ENCODE data around the gene CERT1.
"Not testable (repeated sequence)": the region's sequence is repeated elsewhere in the genome, so short reads cannot be mapped to it uniquely, and the experiment has no call there.

The CERT1 gene

GRCh38 chr5:75348241-75348640 is 163.2 kb downstream of the CERT1 start:
- DNase-seq (ENCODE audit: low spot score) = no peak

GRCh38 chr5:75342836-75343235 is 168.6 kb downstream of the CERT1 start:
- no peak for DNase-seq (ENCODE audit: low spot score)

- DNase-seq (ENCODE audit: low spot score) = no peak
Observed at GRCh38 chr5:75341934-75342333, 169.5 kb downstream of the CERT1 start.

DNA sequence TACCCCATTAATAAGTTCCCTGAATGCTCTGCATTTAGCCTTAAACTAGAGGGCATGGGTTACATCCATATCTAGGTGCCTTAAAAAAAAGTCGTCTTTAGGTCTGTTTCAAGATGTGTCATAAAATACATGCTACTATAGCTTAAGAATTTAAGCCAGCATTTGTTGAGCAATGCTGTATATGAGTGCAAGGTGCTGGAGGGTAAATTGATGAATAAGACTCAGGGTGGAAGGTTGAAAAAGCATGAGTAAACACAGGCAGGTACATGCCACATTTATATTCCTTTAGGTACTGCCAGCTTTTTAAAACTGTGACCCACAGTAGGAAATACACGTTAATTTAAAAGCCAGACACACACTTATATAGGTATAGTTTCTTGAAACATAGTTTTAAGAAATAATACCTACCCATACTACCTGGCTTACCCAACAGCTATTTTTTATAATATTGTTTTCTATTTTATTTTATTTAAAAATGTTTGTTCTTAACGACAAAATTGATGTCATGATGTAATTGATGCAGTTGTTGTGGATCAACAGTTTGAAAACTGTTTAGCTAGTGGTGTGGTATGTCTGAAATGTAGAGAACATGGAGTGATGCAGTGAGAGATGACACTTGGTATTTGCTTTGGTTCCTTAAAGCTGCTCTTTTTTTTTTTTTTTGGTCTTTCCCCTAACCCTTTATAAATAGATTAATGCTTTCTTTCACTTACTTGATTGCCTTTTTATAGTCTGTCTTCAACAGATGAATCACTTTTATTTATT is 170.5 kb downstream of the CERT1 start:
- DNase-seq (ENCODE audit: low spot score) = no peak

GRCh38 chr5:75338408-75338807 is 173.0 kb downstream of the CERT1 start:
- no peak for DNase-seq (ENCODE audit: low spot score)

DNA sequence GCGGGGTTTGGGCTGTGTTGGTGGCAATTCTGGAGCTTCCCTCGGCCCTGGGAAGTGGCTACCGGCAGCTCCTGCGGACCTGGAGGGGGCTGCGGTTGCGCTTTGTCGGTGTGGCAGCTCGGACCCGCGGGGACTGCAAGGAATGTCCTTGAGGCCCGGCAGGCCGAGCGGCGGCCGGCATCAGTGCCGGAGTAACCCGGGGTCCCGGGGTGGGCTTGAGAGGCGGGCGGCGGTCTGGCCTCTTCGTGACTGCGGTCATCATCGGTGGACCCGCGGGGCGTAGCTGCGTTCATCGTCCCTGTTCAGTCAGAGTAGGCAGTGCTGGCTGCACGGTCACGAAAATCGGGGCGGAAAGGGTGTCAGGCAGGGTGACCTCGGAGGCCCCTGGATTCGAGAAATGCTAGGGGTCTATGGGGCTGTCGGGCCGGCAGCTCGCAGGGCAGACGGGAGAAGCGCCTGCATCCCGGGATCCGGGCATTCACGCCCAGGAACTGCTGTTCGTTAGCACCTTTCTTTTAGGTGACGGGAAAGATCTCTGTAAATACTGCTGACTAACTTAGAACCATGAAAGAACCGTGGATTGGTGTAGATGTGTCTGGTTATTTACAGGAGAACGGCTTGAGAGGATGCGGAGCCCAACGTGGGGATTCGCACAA is 173.9 kb downstream of the CERT1 start:
- peak; percentile 52 for DNase-seq (ENCODE audit: low spot score)

- DNase-seq (ENCODE audit: low spot score) = peak; percentile 100
Observed at GRCh38 chr5:75336615-75337336, 174.7 kb downstream of the CERT1 start, which contains the start of gene HMGCR. HMGCR (plus strand) TSS chr5:75337220; CDS start chr5:75342606, 5,386 bp downstream.

- peak; percentile 64 for DNase-seq (ENCODE audit: low spot score)
Observed at GRCh38 chr5:75335952-75336614, 175.3 kb downstream of the CERT1 start.

DNA sequence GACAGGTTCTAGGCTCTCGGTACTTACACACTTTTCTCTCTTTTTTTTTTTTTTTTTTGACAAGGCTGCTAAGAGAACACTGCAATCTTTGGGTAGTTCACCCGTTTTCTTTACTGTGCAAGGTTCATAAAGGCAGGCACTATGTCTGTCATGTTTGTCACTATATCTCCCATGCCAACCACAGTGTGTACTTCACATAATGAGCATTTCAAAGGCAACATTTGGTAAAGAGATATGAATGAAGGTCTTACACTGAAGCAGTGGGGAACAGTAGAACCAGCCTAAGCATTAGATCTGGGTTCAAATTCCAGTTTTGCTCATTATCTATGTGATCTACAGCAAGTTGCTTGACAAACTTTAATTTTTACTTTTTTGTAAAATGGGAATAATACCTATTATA is 175.9 kb downstream of the CERT1 start:
- DNase-seq (ENCODE audit: low spot score) = no peak

DNA sequence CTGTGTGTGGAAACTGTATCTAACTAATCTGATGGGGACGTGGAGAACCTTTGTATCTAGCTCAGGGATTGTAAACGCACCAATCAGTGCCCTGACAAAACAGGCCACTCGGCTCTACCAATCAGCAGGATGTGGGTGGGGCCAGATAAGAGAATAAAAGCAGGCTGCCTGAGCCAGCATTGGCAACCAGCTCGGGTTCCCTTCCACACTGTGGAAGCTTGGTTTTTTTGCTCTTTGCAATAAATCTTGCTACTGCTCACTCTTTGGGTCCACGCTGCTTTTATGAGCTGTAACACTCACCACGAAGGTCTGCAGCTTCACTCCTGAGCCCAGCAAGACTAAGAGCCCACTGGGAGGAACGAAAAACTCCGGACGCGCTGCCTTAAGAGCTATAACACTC is 177.0 kb downstream of the CERT1 start:
- not testable (repeated sequence) for DNase-seq (ENCODE audit: low spot score)

DNA sequence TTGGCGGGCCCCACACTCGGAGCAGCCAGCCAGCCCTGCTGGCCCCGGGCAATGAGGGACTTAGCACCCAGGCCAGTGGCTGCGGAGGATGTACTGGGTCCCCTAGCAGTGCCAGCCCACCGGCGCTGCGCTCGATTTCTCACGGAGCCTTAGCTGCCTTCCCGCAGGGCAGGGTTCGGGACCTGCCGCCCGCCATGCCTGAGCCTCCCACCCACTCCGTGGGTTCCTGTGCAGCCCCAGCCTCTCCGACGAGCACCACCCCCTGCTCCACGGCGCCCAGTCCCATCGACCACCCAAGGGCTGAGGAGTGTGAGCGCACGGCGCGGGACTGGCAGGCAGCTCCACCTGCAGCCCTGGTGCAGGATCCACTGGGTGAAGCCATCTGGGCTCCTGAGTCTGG is 177.7 kb downstream of the CERT1 start:
- DNase-seq (ENCODE audit: low spot score) = not testable (repeated sequence)

GRCh38 chr5:75331095-75332090 is 180.0 kb downstream of the CERT1 start:
- no peak for DNase-seq (ENCODE audit: low spot score)

DNA sequence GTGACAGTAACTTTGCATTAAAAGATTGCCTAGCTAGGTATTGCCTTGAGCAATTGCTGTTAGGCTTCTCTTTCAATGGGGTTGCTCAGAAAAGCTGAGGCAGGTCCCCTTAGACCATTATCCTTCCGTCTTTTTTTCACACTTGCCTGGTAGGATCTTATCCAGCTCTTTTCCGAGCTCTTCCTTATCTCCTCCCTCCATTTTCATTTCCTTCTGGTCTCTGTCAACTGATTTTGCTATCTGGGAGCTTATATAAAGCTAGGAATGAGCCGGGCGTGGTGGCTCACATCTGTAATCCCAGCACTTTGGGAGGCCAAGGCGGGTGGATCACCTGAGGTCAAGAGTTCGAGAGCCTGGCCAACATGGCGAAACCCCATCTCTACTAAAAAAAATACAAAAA is 181.0 kb downstream of the CERT1 start:
- no peak for DNase-seq (ENCODE audit: low spot score)

All from Ammon's horn (tissue), 1 donor.